ENCODE data around the gene NFKB1. TPM values are rescaled to one million over a fixed set of nuclear protein-coding genes. Genes with fewer than 3 reads are reported as not detected.
A peak's percentile ranks its signal among the peaks of the same experiment; 100 is the strongest.

Gene NFKB1
- total RNA-seq, 3 donors from 2014 or later (not counting 1 experiment from before 2014, with no cell fraction given) = 144 to 235 (median 163) TPM

- Histone ChIP-seq H3K27me3 (ENCODE audit: control insufficient read depth, insufficient read depth, low read length) (no peaks in the 10 kb centered on the region), H3K9me3 (ENCODE audit: control insufficient read depth, insufficient read depth, low read length) (no peaks in the 10 kb centered on the region), H3K4me1 (ENCODE audit: control insufficient read depth, insufficient read depth, low read length) (no peaks in the 10 kb centered on the region), H3K27ac (ENCODE audit: low read length) (no peak overlapping the region), H3K36me3 (ENCODE audit: control insufficient read depth, insufficient read depth, low read length) (peaks cover 26% of the 10 kb centered on the region), H3K4me3 (ENCODE audit: low read length) (no peak overlapping the region)
- Mint-ChIP-seq H3K27me3 (ENCODE audit: low read depth in 2 of 2) (no peaks in the 10 kb centered on the region), H3K4me1 (peaks cover 44 to 61% of the 10 kb centered on the region in 2 donors), H3K9me3 (no peaks in the 10 kb centered on the region), H3K4me3 (peak overlapping the region; percentile 33), H3K27ac (peak overlapping the region; percentile 33 to 77), H3K36me3 (no peaks in the 10 kb centered on the region)
- intact Hi-C loops (cut with micrococcal nuclease) = no loop called here
- DNase-seq = no peak
- no peak for TF ChIP-seq CTCF (IDR thresholded peaks at IDR 0.05)
- peak in 1 of 3 donors; percentile 9 for ATAC-seq
- WGBS (ENCODE audit: insufficient coverage) = 100% methylated on average over 2 of the region's 2 CpGs
Measured at GRCh38 chr4:102547973-102548372, 46.8 kb downstream of the NFKB1 start.

- H3K27ac ChIP-seq (ENCODE audit: low read length) = no peak overlapping the region
- Mint-ChIP-seq H3K27ac (peak overlapping the region; percentile 77 to 86), H3K36me3 (no peaks in the 10 kb centered on the region), H3K9me3 (no peaks in the 10 kb centered on the region), H3K4me1 (peaks cover 32 to 49% of the 10 kb centered on the region in 2 donors), H3K27me3 (ENCODE audit: low read depth in 2 of 2) (no peaks in the 10 kb centered on the region), H3K4me3 (peak overlapping the region; percentile 53)
- H3K36me3 ChIP-seq (ENCODE audit: control insufficient read depth, insufficient read depth, low read length) = peaks cover 9% of the 10 kb centered on the region
- no peaks in the 10 kb centered on the region for H3K4me1 ChIP-seq (ENCODE audit: control insufficient read depth, insufficient read depth, low read length)
- ATAC-seq = no peak
- intact Hi-C loops (cut with micrococcal nuclease) = loop anchor here (2.0 to 5.0 kb wide), 2 partner anchors 49 to 60 kb away; no protein-coding TSS in a partner anchor
- no peak for TF ChIP-seq CTCF (IDR thresholded peaks at IDR 0.05)
- no peak overlapping the region for H3K4me3 ChIP-seq (ENCODE audit: low read length)
- DNase-seq = no peak
- no peaks in the 10 kb centered on the region for H3K27me3 ChIP-seq (ENCODE audit: control insufficient read depth, insufficient read depth, low read length)
- WGBS (ENCODE audit: insufficient coverage) = 93% methylated on average over 4 of the region's 4 CpGs
- H3K9me3 ChIP-seq (ENCODE audit: control insufficient read depth, insufficient read depth, low read length) = no peaks in the 10 kb centered on the region
Measured at GRCh38 chr4:102551958-102552565, 50.9 kb downstream of the NFKB1 start.

GRCh38 chr4:102552781-102553180, 51.6 kb downstream of the NFKB1 start:
- no peaks in the 10 kb centered on the region for H3K9me3 ChIP-seq (ENCODE audit: control insufficient read depth, insufficient read depth, low read length)
- H3K27me3 Mint-ChIP-seq (ENCODE audit: low read depth in 2 of 2) = no peaks in the 10 kb centered on the region
- no peak for TF ChIP-seq CTCF (IDR thresholded peaks at IDR 0.05)
- H3K36me3 ChIP-seq (ENCODE audit: control insufficient read depth, insufficient read depth, low read length) = peaks cover 9% of the 10 kb centered on the region
- intact Hi-C loops (cut with micrococcal nuclease) = loop anchor here (2.0 to 5.0 kb wide), 2 partner anchors 50 to 60 kb away; no protein-coding TSS in a partner anchor
- DNase-seq (peak in 1 of 2 donors; percentile 72), ATAC-seq (peak; percentile 68 to 85 (median 73))
- WGBS (ENCODE audit: insufficient coverage) = no CpG with 5 or more reads among the region's 1 CpG
- no peaks in the 10 kb centered on the region for H3K27me3 ChIP-seq (ENCODE audit: control insufficient read depth, insufficient read depth, low read length)
- peak overlapping the region; percentile 77 to 86 for H3K27ac Mint-ChIP-seq
- H3K36me3 Mint-ChIP-seq = no peaks in the 10 kb centered on the region
- no peak overlapping the region for H3K4me3 ChIP-seq (ENCODE audit: low read length)
- no peaks in the 10 kb centered on the region for H3K4me1 ChIP-seq (ENCODE audit: control insufficient read depth, insufficient read depth, low read length)
- H3K9me3 Mint-ChIP-seq = no peaks in the 10 kb centered on the region
- H3K4me3 Mint-ChIP-seq = peak overlapping the region; percentile 26
- peaks cover 30 to 44% of the 10 kb centered on the region in 2 donors for H3K4me1 Mint-ChIP-seq
- H3K27ac ChIP-seq (ENCODE audit: low read length) = no peak overlapping the region

Data from natural killer cell (primary cell).